AG09309 (cell line): ENCODE measurements around the gene SAP30BP.

Experiments used
- DNase-seq: peaks from one replicate; pipeline ENCODE4 v3.0.0-alpha.2; 2010; ENCODE audit warnings: low read depth
- H3K4me3 ChIP-seq: 2 replicates; pipeline ENCODE4 v1.5.1; 2011; ENCODE audit warnings: mild to moderate bottlenecking, low read depth, low read length, moderate library complexity; ENCODE audit not compliant: control insufficient read depth
- TF ChIP-seq, protein P1 (sequence below): IDR thresholded peaks from 2 replicates; pipeline ENCODE4 v1.5.1; 2011; ENCODE audit warnings: mild to moderate bottlenecking, low read depth, low read length, inconsistent platforms; ENCODE audit not compliant: insufficient read depth, control insufficient read depth; ENCODE audit errors: missing control alignments

The SAP30BP gene

DNA sequence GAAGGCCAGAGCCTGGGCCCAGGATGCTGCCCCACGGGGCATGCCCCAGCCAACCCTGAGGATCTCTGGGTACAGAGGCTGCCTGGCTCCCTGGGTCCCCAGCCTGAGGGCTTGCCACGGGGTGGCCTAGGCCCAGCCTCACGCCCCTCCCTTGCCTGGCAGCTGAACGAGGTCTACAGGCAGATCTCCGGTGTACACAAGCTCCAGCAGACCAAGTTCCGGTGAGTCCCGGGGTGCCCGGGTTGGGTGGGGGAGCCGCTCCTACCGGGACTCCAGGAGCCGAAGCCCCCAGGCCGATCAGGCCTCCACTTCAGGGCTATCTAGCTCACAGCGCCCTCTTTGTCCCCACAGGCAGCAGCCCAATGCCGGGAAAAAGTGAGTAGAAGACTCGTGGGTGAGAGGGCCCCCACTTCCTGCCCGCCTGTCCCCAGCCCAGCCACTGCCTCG is 73.5 kb downstream of the SAP30BP start:
- TF ChIP-seq, protein P1, sequence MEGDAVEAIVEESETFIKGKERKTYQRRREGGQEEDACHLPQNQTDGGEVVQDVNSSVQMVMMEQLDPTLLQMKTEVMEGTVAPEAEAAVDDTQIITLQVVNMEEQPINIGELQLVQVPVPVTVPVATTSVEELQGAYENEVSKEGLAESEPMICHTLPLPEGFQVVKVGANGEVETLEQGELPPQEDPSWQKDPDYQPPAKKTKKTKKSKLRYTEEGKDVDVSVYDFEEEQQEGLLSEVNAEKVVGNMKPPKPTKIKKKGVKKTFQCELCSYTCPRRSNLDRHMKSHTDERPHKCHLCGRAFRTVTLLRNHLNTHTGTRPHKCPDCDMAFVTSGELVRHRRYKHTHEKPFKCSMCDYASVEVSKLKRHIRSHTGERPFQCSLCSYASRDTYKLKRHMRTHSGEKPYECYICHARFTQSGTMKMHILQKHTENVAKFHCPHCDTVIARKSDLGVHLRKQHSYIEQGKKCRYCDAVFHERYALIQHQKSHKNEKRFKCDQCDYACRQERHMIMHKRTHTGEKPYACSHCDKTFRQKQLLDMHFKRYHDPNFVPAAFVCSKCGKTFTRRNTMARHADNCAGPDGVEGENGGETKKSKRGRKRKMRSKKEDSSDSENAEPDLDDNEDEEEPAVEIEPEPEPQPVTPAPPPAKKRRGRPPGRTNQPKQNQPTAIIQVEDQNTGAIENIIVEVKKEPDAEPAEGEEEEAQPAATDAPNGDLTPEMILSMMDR = no peak
- no peak for DNase-seq
- H3K4me3 ChIP-seq = no peak overlapping the region

DNA sequence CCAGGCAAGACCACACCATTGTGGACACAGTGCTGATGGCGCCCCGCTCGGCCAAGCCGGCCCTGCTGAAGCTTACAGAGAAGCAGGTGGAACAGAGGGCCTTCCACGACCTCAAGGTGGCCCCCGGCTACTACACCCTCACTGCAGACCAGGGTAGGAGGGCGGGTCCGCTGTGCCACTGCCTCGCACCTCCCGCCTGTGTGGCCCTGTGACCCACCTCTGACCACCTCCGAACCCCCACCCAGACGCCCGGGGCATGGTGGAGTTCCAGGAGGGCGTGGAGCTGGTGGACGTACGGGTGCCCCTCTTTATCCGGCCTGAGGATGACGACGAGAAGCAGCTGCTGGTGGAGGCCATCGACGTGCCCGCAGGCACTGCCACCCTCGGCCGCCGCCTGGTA is 75.2 kb downstream of the SAP30BP start:
- TF ChIP-seq, protein P1 = no peak
- no peak overlapping the region for H3K4me3 ChIP-seq
- no peak for DNase-seq

DNA sequence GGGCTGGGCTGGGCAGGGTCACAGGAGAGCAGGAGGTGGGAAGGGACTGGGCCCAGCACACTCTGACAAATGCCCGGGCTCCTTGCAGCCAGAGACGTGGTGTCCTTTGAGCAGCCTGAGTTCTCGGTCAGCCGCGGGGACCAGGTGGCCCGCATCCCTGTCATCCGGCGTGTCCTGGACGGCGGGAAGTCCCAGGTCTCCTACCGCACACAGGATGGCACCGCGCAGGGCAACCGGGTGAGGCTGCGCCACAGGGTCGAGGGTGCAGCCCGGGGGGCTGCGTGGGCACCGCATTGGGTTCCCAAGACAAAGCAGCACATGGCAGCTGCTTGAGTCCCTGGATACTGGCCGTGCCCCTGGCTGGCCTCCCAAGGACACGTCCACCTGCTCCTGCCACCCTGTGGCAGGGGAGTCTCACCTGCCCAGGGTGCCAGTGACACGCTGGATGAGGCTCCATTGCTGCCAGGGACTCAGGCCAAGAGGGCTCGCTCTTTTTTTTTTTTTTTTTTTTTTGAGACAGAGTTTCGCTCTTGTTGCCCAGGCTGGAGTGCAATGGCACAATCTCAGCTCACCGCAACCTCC is 76.6 kb downstream of the SAP30BP start:
- TF ChIP-seq, protein P1 = no peak
- no peak overlapping the region for H3K4me3 ChIP-seq
- DNase-seq = no peak

DNA sequence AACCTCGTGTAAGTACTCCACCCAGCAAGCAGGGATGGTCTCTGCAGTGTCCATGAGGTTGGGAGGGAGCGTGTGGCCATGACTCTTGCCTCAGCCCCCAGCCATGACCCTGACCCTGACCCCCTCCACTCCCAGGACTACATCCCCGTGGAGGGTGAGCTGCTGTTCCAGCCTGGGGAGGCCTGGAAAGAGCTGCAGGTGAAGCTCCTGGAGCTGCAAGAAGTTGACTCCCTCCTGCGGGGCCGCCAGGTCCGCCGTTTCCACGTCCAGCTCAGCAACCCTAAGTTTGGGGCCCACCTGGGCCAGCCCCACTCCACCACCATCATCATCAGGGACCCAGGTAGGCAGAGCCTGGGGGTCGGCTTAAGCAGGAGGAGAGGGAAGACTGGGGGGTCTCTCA is 81.6 kb downstream of the SAP30BP start:
- H3K4me3 ChIP-seq = no peak overlapping the region
- TF ChIP-seq, protein P1 = no peak
- DNase-seq = no peak

DNA sequence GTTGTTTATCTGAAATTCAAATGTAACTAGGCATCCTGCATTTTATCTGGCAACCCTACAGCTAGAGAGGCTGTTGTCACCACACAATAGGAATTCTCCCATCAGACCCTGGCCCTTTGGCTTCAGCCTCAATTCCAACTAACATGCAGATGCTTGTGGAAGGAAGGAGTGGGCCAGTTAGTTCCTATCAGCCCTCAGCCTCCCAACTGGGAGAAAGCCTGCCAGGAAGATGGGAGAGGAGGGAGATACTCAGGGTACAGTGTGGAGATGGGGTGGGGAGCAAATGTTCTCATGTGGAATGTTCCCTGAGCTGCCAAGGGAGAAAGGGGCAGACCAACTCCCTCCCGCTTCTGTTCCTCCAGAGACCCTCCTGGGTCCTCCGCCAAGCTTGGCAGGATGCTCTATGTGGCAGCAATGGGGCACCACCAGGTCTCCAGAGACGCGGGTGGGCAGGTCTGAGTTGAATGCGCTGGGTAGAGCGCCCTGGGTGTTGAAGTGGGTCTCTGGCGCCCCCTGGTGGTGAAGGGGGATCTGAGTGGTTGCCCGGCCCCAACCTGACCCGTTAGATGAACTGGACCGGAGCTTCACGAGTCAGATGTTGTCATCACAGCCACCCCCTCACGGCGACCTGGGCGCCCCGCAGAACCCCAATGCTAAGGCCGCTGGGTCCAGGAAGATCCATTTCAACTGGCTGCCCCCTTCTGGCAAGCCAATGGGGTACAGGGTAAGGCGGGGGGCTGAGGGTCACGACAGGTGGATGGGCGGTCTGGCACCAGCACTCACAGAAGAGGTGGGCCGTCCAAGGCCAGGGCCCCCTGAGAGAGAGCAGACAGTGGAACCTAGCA is 82.6 kb downstream of the SAP30BP start:
- no peak overlapping the region for H3K4me3 ChIP-seq
- TF ChIP-seq, protein P1 = peak; percentile 92
- DNase-seq = no peak

DNA sequence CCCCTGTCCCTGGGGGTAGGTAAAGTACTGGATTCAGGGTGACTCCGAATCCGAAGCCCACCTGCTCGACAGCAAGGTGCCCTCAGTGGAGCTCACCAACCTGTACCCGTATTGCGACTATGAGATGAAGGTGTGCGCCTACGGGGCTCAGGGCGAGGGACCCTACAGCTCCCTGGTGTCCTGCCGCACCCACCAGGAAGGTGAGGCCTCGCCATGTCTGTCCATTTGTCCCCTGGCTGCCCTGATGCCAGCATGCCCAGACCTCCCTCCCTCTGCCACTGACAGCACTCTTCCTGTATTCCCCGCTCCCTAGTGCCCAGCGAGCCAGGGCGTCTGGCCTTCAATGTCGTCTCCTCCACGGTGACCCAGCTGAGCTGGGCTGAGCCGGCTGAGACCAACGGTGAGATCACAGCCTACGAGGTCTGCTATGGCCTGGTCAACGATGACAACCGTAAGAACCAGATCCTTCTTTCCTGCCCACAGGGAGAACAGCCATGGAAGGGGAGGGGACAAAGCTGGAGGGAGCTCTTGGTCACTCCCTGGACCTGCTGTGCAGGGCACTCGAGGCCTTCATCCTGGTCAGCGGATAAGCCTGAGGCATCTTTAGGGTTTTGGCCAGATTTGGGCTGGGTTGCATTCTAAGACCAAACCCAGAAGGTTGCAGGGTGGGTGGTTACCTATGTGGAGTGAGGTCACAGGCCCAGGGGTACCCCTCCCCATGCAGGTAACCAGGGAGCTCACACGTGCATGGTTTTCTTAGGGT is 83.7 kb downstream of the SAP30BP start:
- H3K4me3 ChIP-seq = no peak overlapping the region
- TF ChIP-seq, protein P1 = no peak
- no peak for DNase-seq
